Measurements from ENCODE around the gene TUSC2. TPM values are rescaled to one million over a fixed set of nuclear protein-coding genes. Genes with fewer than 3 reads are reported as not detected.

Gene TUSC2
- total and polyA plus RNA-seq, 8 donors, result 10.2 to 21.8 (median 17.4) TPM

DNA sequence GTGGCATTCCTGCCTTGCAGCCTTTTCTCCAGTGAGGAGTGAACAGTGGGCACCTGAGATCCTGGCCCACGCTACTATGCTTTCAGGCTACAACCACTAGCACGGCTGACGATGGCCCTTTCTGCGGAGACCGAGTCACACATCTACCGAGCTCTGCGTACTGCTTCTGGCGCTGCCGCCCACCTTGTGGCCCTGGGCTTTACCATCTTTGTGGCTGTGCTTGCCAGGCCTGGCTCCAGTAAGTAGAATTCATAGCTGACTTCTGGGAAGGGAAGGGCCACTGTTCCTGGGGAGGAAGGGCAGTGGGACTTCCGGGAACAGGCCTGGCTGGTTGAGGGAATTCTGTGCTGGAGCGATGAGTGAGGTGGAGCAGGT, 23.3 kb upstream of the TUSC2 start:
- Histone ChIP-seq H3K27me3 (no peaks in the 10 kb centered on the region), H3K4me3 (peak overlapping the region; percentile 45 to 69 (median 56)), H3K9me3 (no peaks in the 10 kb centered on the region), H3K4me1 (peaks cover 8 to 44% (median 20%) of the 10 kb centered on the region in 3 donors), H3K36me3 (peaks cover 3 to 33% (median 8%) of the 10 kb centered on the region in 3 donors), H3K27ac (peak overlapping the region; percentile 82 to 94 (median 92))
- TF ChIP-seq, protein P1, sequence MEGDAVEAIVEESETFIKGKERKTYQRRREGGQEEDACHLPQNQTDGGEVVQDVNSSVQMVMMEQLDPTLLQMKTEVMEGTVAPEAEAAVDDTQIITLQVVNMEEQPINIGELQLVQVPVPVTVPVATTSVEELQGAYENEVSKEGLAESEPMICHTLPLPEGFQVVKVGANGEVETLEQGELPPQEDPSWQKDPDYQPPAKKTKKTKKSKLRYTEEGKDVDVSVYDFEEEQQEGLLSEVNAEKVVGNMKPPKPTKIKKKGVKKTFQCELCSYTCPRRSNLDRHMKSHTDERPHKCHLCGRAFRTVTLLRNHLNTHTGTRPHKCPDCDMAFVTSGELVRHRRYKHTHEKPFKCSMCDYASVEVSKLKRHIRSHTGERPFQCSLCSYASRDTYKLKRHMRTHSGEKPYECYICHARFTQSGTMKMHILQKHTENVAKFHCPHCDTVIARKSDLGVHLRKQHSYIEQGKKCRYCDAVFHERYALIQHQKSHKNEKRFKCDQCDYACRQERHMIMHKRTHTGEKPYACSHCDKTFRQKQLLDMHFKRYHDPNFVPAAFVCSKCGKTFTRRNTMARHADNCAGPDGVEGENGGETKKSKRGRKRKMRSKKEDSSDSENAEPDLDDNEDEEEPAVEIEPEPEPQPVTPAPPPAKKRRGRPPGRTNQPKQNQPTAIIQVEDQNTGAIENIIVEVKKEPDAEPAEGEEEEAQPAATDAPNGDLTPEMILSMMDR (IDR thresholded peaks at IDR 0.05), result no peak
- WGBS, 2 donors, result 21 to 25% methylated on average over 11 of the region's 11 CpGs
- no peak for FAIRE-seq
- DNase-seq, result peak in 1 of 6 donors; percentile 72
- intact Hi-C loops (cut with DNase I), result no loop called here
- ATAC-seq, result peak in 3 of 4 donors; percentile 0 to 1 (median 1)

DNA sequence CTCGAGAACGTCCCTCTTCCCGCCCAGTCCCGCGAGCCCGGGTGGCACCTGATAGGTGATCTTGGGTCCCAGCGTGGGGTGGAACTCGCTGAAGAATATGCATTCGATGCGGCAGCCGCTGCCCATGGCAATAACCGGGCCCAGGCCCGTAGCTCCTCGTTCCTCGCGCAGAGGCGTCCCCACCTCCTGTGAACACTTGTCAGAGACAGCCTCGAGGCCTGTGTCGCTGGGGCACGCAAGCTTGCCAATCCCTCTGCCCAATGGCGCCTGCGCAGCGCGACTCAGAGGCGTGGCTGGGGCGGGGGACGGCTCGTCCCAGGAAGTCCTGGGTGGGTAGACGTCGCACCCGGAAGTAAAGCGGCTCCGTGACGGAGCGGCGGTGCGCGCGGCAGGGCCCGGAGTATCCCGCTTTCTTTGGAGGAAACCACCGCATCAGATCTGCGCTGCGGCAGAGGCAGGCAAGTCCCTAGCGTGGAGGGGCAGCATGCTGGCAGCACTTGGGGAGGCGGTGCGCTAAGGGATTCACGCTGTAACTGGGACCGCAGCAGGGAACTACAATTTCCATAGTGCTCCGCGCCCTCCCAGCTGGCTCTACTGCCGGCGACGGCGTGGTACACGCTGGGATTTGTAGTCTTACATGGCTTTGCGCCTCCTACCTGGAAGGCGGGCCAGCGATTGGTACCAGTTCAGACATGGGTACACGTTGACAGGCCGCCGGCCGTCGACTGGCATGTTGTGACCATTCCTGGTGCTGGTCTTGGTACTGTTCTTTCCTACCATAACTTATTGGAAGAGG, 22.7 kb upstream of the TUSC2 start, which contains the start of the genes CYB561D2 and NPRL2:
Gene CYB561D2 (plus strand): TSS at position 336 of the 796 bp plus-strand sequence. CDS start 572 bp downstream, outside the sequence.
Gene NPRL2 (minus strand): TSS at position 249 of the 796 bp plus-strand sequence. CDS start 123 bp downstream, at position 126.
- FAIRE-seq (no peak), ATAC-seq (peak; percentile 91 to 95 (median 92)), DNase-seq (peak; percentile 98 to 99 (median 98))
- intact Hi-C loops (cut with DNase I), result no loop called here
- 0% methylated on average over 64 of the region's 64 CpGs for WGBS, 2 donors
- Histone ChIP-seq H3K4me1 (peaks cover 2 to 38% (median 14%) of the 10 kb centered on the region in 3 donors), H3K9me3 (no peaks in the 10 kb centered on the region), H3K27me3 (no peaks in the 10 kb centered on the region), H3K4me3 (peak within 1 kb of the TSS; percentile 45 to 69 (median 56)), H3K36me3 (peaks cover 3 to 33% (median 8%) of the 10 kb centered on the region in 3 donors), H3K27ac (peak within 1 kb of the TSS; percentile 82 to 94 (median 92))
- TF ChIP-seq, protein P1 (IDR thresholded peaks at IDR 0.05), result no peak

DNA sequence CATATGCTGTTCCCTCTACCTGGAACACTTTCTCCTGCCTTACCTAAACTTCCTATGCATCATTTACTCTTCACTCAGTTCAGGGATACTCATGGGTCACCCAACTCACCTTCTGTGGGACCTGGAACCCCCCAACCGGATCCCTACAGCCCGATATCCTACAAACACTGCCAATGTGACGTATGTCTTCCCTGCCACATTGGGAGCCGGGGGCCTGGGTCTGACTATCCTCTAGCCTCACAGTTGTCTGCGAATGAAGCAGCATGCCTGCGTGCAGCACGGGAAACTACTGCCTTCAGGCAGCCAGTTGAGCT, 22.1 kb upstream of the TUSC2 start:
- peak overlapping the region; percentile 82 to 94 (median 92) for H3K27ac ChIP-seq
- H3K4me1 ChIP-seq, result peaks cover 0 to 32% (median 11%) of the 10 kb centered on the region in 3 donors
- intact Hi-C loops (cut with DNase I), result no loop called here
- ATAC-seq (no peak), DNase-seq (no peak), FAIRE-seq (no peak)
- WGBS, 2 donors, result 4% methylated on average over 7 of the region's 7 CpGs
- peaks cover 3 to 30% (median 7%) of the 10 kb centered on the region in 3 donors for H3K36me3 ChIP-seq
- no peaks in the 10 kb centered on the region for H3K9me3 ChIP-seq
- TF ChIP-seq, protein P1 (IDR thresholded peaks at IDR 0.05), result no peak
- H3K27me3 ChIP-seq, result no peaks in the 10 kb centered on the region
- peak overlapping the region; percentile 45 to 69 (median 56) for H3K4me3 ChIP-seq

DNA sequence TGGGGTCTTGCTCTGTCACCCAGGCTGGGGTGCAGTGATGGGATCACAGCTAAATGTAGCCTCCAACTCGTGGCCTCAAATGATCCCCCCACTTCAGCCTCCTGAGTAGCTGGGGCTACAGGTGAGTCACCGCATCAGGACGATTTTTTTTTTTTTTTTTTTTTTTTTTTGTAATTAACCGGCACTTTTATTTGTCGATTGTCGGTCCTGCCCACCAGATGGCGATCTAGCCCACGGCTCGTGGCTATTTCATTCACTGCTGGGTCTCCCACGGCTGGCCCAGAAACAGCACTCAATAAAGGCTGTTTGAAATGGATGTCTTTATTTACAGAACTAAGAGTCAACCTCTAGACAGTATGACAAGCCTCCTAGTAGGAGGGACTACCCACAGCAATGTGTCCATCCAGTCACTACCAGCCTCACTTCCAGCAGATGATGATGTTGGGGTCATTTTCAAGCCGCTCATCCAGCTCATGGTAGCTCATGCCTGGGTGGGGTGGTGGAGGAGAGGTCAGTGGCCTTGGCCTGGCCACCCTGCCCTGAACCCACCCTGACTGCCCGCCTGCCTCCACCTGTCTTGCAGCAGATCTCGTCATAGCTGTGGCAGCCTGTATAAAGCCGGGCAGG, 19.3 kb upstream of the TUSC2 start:
- Histone ChIP-seq H3K4me3 (no peak overlapping the region), H3K36me3 (peaks cover 0 to 9% (median 0%) of the 10 kb centered on the region in 3 donors), H3K4me1 (peaks cover 0 to 22% (median 7%) of the 10 kb centered on the region in 3 donors), H3K27ac (no peak overlapping the region), H3K27me3 (no peaks in the 10 kb centered on the region), H3K9me3 (no peaks in the 10 kb centered on the region)
- peak in 4 of 6 donors; percentile 70 to 84 (median 80) for DNase-seq
- TF ChIP-seq, protein P1 (IDR thresholded peaks at IDR 0.05), result peak; percentile 25 to 49 (median 36)
- WGBS, 2 donors, result 26 to 30% methylated on average over 12 to 14 of the region's 14 CpGs
- FAIRE-seq, result peak; percentile 37
- intact Hi-C loops (cut with DNase I), result loop anchor here in 2 of 3 donors (5.0 to 10.0 kb wide), 2 partner anchors 195 to 208 kb away; no protein-coding TSS in a partner anchor
- ATAC-seq, result peak in 3 of 4 donors; percentile 7 to 15 (median 12)

All from pancreas (tissue), 10 donors.